GM18951 (cell line): ENCODE measurements around the gene CMYA5.
"Not testable (repeated sequence)": the region's sequence is repeated elsewhere in the genome, so short reads cannot be mapped to it uniquely, and the experiment has no call there.

Source experiments
- POLR2A ChIP-seq: IDR thresholded peaks from 4 replicates; pipeline ENCODE4 v1.6.1; 2011; ENCODE audit warnings: mild to moderate bottlenecking; ENCODE audit not compliant: insufficient read length, insufficient read depth; ENCODE audit errors: extremely low read depth
- in situ Hi-C: fragments of 300-500 bp; cut with MboI; formaldehyde crosslinking; loops from one replicate; pipeline ENCODE4 v1.12.0; 2022; ENCODE audit warnings: low sequenced_read_pairs, mixed read lengths, inconsistent platforms; ENCODE audit not compliant: unreplicated experiment

The CMYA5 gene

DNA sequence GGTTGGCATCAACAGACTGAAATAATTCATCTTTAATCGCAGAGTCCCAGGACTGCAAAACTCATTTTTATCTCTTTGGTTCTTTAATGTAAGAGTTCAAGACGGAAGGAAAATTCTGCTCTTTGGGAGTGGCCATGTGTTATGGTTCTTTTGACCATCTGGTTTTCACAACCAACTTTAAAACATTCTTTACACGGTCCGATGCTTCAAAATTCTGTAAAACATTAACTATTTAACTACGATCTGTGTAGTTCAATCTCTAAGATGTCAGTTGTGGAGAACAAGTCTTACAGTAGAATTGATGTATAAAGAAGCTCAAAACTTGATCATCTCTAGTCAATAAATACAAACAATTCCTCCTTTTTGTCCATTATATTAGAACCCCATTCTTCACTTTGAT lies 83.0 kb downstream of the CMYA5 start:
- no peak for TF ChIP-seq POLR2A

GRCh38 chr5:79773612-79774011 lies 84.0 kb downstream of the CMYA5 start:
- TF ChIP-seq POLR2A: no peak
- in situ Hi-C loops: no loop called here

More for the DNA sequence above, 83.0 kb downstream of the CMYA5 start:
- in situ Hi-C loops: no loop called here

DNA sequence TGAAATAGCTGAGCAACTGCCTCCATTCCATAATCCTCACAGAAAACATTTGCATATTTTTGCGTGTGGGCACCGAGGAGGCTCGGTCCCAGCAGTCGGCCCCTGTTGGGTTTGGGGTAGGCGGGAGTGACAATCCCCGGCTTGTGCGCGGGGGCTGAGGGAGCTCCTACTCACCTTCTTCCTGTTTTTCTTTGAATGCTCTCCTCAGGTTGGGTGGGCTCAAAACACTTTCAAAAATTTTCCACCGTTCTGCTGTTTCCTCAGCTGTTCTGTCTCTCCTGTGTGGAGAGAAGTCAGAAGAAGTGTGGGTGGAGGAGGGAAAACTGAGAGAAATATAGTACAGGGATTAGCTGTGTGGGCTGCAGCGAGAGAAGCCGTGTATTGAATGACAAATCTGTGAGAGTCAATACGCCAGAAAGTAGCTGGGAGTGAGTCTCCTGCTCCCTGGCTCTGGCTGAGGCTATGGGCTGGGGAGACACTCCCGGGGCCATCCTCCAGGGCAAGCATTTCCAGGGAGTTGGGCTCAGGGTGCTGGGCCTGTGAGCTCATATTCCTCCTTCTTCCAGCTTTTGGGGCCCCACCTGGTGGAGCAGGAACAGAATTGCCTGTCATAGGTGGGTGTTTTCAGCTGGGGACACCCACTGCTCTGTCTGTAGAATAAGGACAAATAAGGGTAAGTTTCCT lies 84.7 kb downstream of the CMYA5 start:
- in situ Hi-C loops: no loop called here
- no peak for TF ChIP-seq POLR2A

DNA sequence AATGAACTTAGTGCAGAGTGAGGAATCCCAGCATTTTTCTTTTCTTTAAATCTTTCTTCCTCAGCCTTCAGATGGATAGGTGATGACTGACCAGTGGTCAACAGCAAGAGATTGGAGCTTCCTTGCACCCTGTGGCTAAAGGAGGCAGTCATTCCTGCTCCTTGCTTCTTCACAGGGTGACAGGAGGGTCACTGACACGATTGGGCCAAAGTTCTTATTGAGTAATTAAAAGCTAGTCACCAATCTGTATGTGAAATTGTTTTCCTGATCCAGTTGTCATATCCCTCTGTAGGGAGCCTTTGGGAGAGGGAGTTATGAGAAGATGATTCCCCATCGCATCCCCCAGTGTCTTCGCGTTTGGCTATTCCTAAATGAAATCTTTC lies 85.2 kb downstream of the CMYA5 start:
- in situ Hi-C loops: no loop called here
- no peak for TF ChIP-seq POLR2A

GRCh38 chr5:79784741-79785140 lies 95.1 kb downstream of the CMYA5 start:
- in situ Hi-C loops: not testable (repeated sequence)

- in situ Hi-C loops: no loop called here
- no peak for TF ChIP-seq POLR2A
These were observed 96.3 kb downstream of the CMYA5 start for GRCh38 chr5:79785983-79786382.

DNA sequence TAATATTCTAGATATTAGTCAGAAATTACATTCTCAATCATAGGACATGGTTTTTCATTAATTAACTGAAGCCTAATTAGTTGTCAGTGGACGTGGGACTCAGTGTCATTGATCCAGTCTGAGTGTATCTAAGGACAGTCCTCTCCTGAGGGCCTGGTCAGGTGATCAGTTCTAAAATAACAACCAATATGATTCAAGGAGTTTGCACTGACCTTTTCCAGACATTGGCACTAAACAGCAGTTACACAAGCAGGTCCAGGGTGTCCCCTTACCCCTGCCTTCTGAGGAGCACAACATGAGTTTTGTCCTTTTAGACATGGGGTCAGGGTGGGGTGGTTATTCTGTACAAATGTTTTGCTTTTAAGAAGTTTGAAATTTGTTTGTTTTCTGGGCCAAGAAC lies 97.8 kb downstream of the CMYA5 start:
- in situ Hi-C loops: no loop called here
- no peak for TF ChIP-seq POLR2A

DNA sequence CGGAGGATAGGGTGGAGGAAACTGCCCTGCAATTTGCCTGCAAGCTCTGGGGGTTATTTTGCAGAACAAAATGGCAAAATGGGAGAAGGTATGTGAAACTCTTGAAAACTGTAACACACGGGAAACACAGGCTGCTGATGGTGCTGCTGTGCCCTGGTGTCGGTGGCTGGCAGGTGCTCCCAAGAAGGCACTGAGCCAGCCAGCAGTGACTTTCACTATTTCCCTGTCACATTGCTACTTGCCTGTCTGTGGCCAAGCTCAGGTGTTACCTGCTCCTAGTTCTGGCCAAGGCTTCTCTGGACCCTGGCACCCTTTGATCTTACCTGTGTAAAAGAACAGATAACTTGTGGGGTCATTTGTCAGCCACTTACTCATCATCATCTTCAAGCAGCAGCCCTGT lies 102.2 kb downstream of the CMYA5 start:
- in situ Hi-C loops: no loop called here

DNA sequence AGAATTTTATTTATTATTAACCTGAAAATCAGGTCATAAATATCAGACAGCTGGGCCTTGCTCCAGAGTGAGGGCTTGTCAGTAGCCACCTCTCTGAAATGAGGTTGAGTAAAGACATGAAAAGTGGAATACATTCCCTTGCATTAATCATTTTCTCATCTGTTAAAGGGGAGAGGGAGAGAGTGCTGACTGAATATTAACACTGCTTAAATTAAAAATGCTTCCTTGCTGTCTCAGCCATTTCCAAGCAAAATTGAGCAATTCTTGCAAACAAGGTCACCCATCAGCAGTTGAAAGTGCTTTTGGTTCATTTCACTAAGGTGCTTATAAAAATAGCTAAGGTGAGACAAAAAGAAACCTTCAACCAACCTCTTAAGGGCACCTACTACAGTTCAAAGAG lies 102.8 kb downstream of the CMYA5 start:
- no peak for TF ChIP-seq POLR2A
- in situ Hi-C loops: no loop called here

More for the DNA sequence above, 102.2 kb downstream of the CMYA5 start:
- no peak for TF ChIP-seq POLR2A

DNA sequence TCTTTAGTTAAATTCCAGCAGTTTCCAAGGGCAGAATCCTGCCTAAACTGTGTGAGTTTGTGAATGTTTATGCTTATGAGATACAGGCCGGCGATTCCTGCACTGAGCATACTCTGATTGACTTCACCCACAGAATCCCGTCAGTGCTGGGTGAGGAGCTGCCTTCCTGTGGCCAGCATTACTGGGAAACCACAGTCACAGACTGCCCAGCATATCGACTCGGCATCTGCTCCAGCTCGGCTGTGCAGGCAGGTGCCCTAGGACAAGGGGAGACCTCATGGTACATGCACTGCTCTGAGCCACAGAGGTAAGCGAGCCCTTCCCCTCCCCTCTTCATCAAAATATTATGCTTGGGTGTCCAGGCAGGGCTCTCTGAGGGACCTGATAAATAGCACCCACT lies 103.7 kb downstream of the CMYA5 start:
- in situ Hi-C loops: no loop called here
- TF ChIP-seq POLR2A: no peak

- in situ Hi-C loops: no loop called here
- no peak for TF ChIP-seq POLR2A
These were observed 104.1 kb downstream of the CMYA5 start for GRCh38 chr5:79793722-79794121.

DNA sequence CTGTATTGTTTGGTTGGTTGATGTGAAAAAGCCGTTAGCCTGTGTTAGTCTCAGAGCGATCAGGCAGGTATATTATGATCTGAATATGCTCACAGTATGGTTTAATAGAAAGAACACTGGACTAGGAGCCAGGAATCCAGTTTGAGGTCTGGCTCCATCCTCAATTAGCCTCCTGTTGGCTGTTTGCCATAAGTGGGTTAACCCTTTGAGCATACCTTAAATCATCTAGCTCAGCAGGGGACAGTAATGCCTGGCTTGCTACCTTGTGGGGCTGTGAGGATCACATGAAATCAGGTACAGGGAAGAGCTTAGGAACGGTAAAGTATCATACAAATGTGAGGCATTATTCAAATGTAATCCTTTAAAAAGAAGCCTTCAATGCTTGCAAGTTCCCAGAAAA lies 104.7 kb downstream of the CMYA5 start:
- in situ Hi-C loops: no loop called here
- no peak for TF ChIP-seq POLR2A

DNA sequence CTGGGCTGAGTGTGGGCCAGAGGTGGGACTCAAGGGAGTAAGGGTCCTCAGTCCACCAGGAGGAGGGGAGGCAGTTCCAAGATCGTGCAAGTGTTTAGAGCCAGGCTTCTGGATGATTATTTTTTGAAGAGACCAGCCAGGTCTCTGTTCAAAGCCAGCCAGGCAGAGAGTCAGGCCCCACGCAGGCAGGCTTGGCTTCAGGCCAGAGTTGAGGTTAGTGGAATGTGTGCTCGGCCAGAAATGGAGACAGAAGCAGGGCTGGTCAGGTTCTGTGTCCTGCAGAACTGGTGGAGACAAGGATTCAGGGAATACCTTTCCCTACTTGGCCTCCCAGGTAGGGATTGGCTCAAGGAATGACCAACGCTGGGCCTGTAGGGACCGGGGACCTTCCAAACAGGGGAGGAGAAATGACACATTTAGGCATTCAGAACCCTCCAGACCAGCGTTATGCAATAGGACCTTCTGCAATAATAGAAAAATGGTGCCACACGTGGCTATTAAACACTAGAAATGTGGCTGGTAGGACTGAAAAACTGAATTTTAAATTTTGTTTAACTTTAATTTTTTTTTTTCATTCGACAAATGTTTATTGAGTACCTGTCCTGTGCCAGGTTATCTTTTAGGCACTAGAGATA lies 106.2 kb downstream of the CMYA5 start:
- in situ Hi-C loops: no loop called here
- TF ChIP-seq POLR2A: no peak

- in situ Hi-C loops: no loop called here
- TF ChIP-seq POLR2A: no peak
These were observed 109.4 kb downstream of the CMYA5 start for GRCh38 chr5:79798893-79799590.
